HG03280 (cell line): Measurements from ENCODE around the gene STYXL2.

Source experiments
- ATAC-seq: cut with Tn5 transposase; IDR thresholded peaks from one replicate; pipeline ENCODE4 v1.9.1; 2021; ENCODE audit warnings: mild to moderate bottlenecking, moderate library complexity; ENCODE audit not compliant: unreplicated experiment

Gene STYXL2

DNA sequence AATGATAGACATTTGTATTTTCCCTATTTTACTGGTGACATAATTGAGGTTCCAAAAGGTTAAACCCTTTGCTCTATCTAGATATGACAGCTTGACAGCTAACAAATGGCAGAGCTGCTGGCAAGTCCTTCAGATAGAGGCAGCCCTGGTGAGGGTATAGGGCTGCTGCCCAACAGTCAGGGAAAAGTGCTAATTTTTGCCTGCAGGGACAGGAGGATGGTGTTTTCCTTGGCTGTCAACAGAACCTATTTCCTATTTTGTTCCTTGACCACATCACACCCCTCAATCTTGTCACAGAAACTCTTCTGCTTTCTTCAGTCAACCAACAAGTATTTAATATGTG, 16.0 kb upstream of the STYXL2 start:
- no peak for ATAC-seq

DNA sequence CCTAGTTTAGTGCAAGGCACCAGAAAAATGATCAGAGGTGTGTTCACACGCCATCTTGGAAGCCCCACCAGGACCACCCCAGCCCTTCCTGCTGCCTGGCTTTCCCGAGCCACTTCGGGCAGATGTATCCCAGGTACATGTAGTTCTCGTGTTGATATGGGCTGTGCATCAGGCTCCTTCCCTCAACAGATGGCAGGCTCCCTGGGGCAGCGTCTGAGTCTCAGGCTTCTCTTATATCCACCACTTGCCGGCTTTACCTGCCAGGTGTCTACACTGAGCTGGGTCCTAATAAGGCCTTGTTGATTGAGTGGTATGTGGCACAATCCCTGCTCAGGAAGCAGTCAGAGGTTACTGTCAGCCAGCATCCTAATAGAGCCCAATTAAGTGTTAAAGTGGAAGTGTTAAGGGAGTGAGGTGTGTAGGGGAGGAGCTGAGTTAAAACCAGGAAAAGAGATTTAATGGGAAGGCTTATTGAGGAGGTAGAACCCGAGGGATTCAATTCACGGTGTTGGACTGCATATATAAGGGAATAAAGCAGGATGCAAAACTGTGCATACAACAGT, 12.2 kb upstream of the STYXL2 start:
- ATAC-seq = no peak

DNA sequence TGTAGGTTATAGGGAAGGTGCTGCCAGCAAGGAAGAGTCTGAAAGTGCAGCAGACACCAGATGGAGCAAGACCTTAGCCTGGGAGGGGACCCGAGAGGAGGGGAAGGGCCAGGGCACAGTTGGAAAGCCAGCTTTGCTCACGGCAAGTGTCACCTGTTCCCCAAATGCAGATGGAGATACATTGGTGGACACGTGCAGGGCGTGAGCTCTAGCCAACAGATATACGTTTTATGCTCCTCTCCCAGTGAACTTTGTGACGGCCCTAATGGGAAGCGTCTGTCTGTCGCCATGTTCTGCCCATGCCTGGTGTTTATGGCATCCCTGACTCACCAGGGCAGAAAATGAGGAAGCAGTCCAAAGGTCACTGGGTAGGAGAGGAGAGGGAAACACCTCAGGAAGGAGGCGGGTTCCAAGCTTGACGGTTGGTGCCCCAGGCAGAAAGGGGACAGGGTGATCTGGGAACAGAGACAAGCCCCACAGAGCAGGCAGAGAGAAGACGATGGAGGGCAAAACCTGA, 11.3 kb upstream of the STYXL2 start:
- no peak for ATAC-seq

DNA sequence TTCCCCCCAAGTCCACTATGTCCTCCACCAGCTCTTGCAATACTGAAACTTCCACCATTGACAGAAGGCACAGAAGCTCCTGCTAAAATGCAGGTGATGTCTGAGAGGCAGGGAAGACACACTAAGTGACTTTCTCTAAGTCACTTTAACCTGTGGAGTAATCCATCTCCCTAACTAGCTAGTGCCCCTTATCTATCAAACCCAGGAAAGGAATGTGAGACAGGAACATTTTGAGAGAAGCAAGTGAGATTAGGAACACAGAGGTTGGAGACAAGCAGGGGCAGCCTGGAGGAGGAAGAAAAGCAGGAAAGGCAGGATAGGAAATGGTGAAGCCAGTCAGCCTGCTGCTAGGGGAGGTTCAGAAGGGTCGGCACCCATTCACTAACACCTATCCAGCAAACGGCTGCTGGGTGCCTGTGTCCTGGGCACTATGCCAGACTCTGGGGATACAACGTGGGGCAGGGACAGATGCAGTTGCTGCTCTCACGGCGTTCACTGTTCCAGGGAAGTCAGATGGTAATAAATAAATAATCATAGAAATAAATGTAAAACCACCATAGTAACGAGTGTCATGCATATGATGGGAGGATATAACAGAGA, 10.7 kb upstream of the STYXL2 start:
- ATAC-seq = no peak

DNA sequence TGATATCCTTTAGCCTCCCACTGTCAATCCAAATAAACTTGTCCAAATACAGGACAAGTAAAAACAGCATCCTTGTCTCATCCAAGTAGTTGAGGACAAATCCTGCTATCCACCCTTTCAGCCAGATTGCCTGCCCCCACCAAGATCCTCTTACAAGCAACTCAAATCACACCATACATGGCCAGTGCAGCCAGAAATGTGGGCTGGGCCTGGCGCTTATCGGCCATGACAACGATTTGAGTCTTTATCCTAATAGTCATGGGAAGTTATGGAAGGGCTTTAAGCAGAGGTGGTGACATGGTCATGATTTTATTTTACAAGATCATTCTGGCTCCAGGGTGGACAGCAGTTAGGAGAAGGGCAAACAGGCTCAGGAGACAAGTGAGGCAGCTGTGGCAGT, 10.0 kb upstream of the STYXL2 start:
- no peak for ATAC-seq

DNA sequence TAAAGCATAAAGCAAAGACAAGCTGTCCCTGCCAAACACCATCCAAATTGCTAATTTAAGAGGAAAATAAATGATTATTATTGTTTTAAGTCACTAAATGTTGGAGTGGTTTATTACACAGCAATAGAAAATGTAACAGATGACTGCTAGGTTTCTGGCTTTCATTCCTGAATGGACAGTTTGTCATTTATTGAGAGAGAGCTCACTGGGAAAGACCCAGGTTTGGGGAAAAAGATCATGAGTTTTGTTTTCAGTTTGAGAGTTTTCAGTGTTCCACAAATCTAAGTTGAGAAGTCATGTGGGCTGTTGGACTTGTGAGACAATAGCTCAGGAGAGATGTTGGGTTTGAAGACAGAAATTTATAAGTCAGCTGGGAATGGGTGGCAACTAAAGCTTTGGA, 9.1 kb upstream of the STYXL2 start:
- ATAC-seq = no peak

DNA sequence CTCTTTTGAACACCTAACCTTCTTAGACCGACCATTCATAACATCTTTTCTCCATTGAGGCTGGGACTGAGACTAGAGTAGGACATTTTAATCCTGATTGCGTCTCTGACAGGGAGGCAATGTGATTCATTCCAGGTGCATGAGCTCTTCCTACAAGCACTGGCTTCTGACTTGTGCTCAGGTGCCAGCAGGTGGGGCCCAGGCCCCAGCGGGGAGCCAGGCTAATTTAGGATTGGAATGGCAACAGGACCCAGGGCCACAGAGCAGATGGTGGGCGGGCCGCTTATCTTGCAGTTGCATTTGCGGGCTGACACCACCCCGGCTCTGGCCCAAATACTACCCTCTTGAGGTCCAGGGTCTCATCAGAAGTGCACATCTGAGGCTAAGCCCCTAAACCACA, 7.8 kb upstream of the STYXL2 start:
- no peak for ATAC-seq

DNA sequence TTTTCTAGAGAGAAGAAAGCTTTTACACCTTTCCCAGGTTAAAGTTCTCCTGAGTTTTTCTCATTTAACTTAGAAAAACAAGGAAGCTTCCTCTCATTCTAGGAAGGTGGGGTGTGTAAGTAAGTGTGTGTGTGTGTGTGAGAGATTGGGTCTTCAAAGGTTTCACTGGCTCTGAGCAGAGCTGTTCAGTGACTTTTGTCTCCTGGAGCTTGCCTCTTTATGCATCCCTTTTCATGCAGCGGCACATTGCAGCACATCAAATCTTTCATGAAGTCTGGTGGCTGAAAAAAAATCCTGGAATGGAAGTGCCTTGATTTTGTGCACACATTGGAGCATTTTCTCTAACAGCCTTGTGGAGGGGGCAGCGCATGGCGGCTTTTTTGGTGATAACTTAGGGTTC, 7.1 kb upstream of the STYXL2 start:
- ATAC-seq = no peak

DNA sequence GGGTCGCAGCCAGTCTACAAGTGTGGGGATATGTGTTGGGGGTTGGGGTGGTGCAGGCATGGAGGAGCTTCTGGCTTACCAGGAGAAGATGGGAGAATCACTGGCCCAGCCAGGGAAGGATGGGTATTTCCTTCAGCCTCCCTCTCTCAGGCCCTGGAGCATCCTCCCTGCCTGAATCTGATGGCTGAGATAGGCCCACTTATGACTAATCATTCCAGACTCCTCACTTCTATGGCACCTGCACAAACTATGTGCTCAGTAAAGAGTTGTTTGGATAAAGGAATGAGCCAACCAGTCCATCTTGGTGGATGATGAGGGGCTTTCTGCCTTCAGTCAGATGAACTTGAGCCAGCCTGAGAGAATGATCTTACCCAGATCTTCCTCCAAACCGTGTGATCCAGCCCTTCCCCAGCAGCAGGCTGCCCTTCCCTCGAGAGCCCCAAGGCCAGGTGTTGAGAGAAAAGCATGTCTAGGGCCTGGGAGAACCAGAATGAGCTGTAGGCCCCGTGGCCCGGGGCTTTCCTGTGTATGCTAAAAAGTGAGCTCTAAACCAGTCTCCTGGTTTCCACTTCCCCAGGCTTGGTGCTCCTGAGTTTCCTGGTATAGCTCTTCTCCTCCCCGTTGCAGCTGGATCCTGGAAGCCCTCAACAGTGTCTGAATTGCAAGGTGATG, 5.0 kb upstream of the STYXL2 start:
- ATAC-seq = no peak

DNA sequence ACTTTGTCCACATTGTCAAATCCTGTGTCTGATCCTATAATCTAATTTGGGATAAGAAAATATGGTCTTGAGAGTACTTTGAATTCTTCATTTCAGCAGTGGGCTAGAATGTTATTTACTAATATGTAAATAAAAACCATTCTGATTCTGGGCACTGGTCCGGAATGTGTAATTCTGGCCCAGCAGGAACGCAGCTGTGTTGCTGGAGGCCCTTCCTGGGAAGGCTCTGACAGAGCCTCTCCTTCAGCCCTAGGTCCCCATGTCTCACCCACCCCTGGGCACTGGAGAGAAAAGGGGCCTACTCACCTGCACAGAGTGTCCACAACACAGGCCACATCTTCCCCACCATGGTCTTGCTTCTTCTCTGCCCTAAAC, 3.9 kb upstream of the STYXL2 start:
- ATAC-seq = no peak

DNA sequence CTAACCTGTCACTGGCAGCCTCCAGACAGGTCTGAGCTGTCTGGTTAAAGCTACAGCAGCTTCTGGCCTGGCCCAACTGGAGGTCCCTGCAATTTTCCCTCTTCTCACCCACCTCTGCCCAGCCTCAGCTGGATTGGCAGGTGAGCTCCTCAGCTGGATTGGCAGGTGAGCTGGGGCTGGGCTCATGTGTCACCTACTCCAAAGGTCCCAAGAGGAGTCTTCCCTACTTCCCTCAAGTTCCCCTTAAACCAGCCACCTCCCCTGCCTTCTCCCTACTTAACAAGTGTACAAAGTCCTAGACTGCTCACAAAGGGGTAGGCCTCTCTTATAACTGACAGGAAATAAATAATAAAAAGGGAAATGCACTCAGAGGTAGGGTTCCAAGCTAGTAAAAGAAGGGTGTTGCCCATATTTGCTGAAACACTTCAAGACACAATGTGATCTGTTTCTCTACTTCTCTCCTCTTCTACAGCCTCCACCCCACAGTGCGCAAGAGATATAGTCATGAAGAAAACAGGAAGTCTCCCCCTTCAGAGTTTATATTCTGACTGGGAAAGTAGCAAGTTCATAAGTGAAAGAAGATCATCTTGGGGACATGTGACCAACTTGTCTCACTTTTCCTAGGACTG, 3.4 kb upstream of the STYXL2 start, which contains the start of gene GPA33:
TSS of gene GPA33 (minus strand) at position 64 of the 629 bp plus-strand sequence. CDS start 90 bp downstream, outside the sequence.
- peak; percentile 54 for ATAC-seq

DNA sequence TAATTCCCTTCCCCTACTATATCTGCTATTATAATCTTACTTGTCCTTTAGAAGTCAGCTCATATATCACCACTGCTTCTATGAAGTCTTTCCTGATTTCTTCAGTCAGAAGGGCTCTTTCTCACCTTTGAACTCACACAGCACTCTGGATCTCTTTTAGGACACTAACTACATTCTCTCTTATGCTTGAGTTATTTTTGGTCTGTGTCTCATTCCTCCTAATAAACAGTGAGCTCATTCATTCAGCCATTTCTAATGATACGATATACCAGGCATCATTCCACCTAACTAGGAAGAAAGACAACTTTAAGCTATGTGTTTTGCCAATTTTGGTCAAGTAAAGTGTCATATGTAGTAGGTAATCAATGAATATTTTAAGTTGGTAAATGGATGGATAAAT, 1.2 kb upstream of the STYXL2 start:
- ATAC-seq = no peak

DNA sequence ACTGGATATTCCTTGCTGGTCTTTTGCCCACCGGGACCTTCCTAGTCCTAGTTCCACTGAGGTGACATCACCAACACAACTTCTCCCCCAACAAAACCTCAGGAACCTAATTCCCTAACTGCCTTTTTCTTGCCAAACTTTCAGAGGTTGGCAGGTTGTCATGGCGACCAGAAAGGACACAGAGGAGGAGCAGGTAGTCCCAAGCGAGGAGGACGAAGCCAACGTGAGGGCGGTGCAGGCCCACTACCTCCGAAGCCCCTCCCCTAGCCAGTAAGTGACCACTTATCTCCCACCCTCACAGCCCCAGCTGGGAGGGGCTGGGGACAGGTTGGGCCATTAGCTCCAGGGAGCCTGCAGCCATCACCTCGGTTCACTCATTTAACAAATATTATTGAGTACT, 815 bp downstream of the STYXL2 start:
- ATAC-seq = no peak

DNA sequence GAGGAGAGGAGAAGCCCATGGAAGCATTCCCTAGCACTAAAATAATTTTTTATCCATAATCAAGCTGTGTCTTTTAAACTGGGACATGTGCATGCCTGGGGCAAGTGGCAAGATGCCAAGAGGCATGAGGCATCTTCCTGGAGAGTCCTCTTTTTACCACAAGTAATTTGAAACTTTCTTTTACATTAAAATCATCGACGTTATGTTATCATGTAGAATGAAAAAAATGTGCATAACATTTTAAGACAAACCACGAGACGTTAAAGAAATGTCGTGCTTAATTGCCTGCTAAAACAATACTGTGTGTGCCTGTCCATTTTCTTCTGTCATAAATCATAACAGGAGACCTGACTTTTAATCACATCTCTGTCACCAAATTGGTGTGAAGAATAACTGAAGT, 1.5 kb downstream of the STYXL2 start:
- no peak for ATAC-seq

DNA sequence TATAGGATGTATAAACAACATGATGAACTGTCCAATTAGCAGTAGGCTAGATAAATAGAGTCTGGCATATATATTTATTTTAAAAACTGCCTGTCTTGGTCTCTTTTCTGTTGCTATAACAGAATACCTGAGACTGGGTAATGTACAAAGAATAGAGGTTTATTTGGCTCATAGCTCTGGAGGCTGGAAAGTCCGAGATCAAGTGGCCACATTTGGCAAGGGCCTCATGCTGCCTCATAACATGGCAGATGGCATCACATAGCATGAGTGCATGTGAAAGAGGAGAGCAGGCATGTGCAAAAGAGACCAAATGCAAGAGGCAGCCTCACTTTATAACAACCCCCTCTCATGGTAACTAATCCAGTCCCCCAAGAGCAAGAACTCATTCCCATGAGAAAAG, 6.0 kb downstream of the STYXL2 start:
- ATAC-seq = no peak

DNA sequence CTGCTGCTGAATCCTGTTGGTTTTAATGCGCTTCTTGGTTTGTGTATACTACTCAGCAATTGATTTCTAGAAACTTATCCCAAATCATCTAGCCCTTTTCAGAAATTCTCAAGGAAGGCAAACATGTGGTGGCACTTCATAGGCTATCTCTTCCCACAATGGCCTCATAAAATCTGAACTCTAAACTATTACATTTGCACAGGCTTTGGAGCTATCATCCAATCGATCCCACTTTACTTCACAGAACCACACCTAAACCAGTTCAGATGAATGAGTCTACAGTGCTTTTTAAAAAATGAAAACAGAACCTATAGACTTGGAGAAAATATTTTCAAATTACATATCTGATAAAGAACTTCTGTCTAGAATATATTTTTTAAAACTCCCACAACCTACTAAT, 6.9 kb downstream of the STYXL2 start:
- no peak for ATAC-seq

DNA sequence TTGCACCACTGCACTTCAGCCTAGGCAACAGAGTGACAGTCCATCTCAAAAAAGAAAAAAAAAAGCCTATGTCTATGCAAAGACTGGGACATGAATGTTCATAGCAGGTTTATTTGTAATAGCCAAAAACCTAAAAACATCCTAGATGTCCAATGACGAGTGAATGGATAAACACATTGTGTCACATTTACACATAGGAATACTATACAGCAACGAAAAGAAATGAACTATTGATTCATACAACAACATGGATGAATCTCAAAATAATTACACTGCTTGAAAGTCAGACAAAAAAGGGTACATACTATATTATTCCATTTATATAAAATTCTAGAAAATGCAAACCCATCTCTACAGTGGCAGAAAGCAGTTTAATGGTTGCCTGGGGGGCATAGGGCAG, 7.9 kb downstream of the STYXL2 start:
- ATAC-seq = no peak

DNA sequence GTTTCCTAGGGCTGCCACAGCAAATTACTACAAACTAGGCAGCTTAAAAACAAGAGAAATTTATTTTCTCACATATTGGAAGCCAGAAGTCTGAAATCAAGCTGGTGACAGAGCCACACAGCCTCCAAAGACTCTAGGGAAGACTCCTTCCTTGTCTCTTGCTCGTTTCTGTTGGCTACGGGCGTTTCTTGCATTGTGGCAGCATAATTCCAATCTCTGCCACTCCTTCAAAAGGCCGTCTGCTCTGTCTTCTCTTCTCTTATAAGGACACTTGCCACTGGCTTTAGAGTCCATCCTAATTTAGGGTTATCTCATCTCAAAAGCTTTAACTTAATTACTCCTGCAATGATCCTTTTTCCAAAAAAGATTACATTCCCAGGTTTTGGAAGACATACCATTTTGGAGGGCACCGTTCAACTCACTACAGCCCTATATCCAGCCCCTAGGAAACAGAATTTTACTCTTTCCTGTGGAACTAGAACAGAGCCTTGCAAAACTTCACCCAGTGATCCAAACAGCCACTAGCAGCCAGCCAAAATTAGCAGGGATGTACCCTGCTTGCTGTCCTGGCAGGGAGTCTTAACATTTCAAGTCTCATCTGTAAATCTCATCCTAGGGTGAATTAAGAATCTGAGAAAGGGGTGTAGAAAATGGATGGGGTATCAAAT, 9.2 kb downstream of the STYXL2 start:
- no peak for ATAC-seq

DNA sequence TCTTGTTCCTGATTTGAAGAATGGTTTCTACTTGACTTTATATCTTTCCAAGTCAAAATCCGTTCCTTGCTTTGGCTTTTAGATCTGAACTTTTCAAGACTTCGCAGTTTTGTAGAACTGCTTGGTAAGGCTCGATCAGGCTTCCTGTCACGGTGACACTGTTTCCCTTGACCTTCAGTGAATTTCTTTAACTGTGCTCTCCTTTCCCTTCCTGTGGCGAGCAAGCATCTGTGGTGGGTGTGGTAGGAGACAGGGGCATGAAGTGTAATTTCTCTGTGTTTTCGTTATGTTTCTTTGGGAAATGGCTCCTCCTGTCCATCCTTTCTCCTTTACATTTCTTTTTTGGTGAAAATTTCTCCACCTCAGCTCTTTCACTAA, 10.4 kb downstream of the STYXL2 start:
- ATAC-seq = no peak

DNA sequence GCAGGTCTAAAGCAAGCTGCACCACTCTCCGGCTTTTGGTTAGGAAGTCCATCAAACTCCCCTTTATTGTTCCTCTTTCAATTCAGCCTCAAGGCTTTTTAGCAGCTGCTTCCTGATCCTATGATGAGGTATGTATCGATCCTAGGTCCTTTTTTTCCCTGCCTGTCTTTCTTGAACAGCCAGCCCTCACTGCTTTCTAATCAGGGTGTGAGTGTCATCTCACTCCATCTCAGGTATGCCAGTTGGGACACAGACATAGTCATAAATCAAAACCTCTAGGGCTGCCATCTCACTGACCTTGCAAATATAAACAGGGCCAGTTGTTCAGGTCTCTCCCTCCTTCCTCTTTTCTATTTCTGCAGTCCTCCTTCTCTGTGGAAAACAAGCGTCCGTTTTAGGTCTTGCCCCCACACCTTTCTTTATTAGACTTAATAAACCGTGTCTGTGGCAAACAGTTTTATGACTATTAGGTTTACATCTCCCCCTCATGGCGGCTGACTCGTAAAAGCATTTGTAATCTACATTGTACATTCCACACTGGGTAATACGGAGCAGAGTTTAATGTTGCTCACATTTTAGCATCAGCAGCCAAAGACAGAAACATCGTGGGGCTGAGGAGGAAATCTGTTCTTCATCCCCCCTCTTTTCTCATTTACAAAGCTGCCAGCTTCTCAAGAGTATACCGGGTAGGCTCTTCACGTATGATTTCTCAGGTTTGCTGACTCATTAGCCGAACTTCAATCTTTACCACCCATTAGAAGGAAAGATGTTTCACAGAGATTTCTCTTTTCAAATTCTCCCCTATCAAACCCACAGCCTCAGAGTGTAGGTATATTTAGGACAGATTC, 11.6 kb downstream of the STYXL2 start:
- ATAC-seq = no peak

DNA sequence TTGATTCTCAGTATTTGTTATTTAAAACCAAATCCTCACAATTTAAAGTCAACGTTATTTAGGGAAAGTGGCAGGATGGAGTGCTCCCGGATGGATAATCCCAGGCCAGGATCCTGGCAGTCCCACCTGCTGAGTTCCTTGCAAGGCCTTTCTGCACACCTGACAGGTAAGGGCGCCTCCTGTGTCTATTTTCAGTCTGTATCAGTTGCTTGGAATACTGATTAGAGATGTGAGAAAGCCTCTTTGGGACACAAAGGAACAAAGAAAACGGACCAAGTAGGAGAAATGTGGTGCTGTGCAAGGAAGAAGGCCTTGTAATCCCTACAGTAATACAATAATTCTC, 12.2 kb downstream of the STYXL2 start:
- ATAC-seq = no peak
